Embryonic facial prominence (tissue), 1 donor: ENCODE data around the gene SMOC2.
"Not testable (repeated sequence)": the region's sequence is repeated elsewhere in the genome, so short reads cannot be mapped to it uniquely, and the experiment has no call there.

Source experiments
- DNase-seq: peaks from one replicate; pipeline ENCODE4 v3.0.0-alpha.2; 2016; ENCODE audit errors: extremely low spot score

SMOC2 gene

DNA sequence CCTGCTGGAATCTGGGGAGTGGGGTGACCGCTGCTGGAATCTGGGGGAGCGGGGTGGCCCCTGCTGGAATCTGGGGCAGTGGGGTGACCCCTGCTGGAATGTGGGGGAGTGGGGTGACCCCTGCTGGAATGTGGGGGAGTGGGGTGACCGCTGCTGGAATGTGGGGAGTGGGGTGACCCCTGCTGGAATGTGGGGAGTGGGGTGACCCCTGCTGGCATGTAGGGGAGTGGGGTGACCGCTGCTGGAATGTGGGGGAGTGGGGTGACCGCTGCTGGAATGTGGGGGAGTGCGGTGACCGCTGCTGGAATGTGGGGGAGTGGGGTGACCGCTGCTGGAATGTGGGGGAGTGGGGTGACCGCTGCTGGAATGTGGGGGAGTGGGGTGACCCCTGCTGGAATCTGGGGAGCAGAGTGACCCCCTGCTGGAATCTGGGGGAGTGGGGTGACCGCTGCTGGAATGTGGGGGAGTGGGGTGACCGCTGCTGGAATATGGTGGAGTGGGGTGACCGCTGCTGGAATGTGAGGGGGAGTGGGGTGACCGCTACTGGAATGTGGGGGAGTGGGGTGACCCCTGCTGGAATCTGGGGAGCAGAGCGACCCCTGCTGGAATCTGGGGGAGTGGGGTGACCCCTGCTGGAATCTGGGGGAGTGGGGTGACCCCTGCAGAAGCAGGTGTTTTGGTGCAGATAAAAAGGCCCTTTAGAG is 97.4 kb downstream of the SMOC2 start:
- DNase-seq: not testable (repeated sequence)

DNA sequence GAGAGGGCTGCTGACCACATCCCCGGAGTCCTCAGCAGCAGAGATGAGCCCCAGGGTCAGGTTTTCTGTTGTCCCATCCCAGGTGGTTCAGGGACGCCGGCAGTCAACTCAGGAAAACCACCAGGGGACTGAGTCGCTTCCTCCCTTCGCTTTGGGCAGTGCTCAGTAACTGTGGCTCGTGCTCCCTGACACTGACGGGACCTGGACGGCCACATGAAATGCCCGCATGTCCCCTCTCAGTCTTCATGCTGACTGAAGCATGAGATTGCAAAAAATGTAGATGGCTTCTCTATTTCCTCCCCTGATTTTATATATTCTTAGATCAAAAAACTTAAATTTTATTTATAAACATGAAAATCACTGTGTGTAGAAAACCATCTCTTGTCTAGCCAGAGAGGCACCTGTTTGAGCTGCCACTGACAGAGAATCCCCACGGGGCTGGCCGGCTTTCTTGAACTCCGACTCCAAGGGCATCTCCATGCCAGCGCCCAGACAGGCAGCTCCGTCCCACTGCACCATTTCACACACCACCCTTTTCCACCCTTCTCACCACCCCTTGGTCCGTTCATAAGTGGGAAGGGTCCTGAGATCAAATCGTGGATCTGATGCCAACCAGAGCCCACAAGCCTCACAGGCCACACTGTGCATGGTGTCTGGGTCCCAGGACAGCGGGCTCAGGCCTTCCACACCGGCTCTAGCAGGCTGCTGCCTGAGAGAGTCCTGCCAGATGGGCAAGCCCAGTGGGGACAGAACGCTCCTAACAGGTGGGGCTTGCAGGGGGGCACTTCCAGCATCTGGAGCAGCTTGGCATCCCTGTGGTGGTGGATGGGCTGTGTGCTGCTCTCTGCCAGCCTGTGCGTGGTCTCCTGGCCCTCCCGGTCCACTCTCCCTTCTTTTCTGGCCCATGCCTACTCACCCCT is 98.2 kb downstream of the SMOC2 start:
- no peak for DNase-seq

DNA sequence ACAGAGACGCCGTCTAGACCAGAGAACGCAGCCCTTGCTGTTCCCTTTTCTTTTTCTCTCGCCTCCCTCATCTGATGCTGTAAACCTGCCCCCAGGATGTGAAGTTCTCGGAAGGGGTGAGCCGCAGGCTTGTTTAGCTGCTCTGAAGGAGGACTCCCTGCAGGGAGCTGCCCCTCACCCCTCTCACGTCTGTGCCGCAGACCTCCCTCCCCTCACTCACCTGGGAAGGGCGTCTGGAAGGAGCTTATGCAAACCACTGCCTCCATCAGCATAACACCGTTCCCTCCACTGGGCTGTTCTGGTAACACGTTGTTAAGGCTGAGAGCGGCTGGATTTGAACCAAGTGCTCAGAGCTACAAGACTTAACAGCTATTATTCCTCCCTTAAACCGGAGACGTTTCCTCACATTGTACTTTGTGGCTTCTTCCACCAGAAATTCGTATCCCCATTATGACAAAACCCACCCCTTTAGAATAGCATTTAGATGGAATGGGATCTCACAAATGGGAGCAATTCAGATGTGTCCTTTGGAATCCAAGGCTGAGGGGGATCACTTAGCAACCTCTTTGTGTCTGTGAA is 99.8 kb downstream of the SMOC2 start:
- DNase-seq: no peak

DNA sequence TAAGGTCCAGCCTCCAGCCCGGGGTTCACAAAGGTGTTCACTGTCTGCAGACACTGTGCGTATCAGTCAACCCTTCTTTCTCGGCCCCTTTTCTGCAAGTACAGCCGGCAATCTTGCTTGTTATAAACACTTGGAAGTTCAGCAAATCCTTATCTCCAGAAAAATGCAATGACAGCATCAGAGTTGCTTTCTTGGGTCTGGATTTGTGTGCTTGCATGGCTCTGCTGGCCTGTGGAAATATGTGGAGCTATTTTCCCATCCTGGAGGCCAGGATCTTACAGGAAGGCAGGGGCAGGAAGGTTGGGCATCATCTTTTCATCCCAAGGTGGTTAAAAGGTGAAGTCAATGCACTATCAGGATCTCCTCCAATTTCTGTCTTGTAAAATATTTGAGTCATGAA is 100.3 kb downstream of the SMOC2 start:
- no peak for DNase-seq

DNA sequence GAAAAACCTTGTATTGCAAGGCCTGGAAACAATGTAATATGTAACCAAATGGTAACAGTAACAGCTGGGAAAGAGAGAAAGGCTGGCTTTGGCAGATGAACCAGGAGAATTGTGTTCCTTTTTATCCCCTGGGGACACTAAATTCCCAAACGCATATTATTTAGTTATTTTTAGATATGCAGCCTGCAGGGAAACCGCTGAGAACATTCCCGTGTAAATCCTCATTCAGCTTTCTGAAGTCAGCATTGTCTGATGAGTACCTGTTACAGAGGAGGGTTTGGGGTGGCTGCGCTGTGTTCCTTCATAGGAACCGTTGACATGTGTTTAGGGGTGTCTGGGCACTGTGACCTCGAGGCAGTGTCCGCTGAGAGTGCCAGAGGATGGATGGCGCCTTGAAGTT is 101.3 kb downstream of the SMOC2 start:
- no peak for DNase-seq

DNA sequence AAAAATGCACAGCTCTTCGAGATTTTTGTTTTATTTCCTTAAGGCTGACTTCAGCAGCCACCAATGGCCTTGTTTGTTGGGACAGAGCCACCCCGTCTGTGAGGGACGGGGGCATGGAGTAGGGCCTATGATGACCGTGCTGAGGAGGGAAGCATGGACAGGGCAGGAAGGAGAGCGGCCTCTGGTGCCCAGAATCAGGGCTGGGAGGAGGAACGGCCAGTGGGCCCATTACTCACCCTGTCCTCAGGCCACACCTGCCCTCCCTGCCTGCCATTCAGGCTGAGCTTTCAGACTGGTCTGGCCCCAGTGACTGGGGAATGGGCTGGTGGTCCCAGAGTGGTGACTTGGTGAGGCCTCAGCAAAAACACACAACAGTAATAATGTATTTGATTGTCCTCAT is 104.4 kb downstream of the SMOC2 start:
- no peak for DNase-seq

DNA sequence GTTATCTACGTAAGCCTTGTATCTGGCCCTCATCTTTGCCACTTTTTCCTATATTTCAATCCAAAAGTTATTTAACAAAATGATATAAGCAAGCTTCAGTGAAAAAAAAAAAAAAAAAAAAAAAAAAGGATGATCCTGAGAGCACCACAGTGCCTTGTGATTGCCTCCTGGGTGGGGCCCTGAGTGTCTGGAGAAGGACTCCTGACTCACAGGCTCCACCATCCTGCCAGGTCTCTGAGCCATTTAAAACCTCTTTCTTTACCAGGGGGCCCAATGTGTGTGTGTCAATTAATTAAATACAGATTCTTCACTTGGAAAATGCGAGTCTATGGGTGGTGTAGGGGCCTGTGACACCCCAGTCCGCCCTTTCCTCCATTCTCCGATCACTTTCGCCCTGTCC is 105.2 kb downstream of the SMOC2 start:
- DNase-seq: no peak

DNA sequence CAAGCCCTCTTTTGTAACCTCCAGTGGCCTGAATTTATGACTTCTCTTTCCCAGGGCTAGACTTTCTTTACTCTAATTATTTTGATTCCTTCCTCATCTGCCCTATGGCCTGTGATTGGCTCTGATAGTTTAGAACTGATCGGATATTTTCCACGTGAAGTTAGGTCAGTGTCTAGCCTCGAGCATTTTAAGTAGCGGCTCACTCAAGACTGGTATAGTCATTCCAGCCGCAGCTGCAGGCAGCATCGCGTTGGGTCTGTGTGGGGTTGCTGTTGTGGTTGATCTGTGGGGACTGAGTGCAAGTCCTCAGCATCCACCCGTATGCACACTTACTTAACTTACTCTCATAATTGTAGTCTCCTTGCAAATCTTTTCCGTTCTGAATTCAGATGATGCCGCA is 105.7 kb downstream of the SMOC2 start:
- DNase-seq: no peak

DNA sequence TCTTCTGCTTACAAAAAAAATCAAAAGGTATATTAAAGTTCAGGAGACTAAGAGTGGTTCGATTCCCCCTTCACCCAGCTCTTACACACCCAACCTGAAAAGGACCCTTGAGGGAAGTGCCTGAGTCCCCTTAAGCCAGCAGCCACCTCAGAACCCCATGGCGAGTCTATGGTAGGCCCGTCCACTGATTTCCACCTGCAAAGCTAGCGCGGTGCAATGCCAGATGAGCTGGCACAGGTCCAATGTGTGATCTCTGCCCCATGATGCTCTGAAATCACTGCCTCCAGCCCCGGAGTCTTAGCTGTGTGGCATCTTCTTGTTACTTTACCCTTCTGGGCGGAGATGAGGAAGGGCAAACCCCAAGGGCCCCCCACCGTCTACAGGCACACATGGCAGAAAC is 109.3 kb downstream of the SMOC2 start:
- no peak for DNase-seq

DNA sequence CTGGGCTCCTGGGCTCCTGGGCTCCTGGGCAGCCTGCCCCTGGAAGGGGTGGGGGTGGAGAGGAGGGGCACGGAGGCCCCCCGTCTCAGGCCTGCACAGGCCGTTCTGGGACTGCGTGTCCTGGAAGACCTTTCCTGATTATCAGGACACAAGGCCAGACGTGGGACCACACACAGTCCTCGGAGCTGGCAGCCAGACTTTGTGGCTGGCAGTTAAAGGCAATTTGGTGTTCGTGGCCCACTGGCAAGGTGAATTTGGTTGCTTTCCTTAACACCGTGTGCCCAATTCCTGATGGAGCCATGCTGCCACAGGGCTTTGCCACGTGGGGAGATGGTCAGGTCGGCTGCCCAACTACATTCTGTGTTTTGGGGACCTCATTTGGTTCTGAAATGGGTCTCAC is 113.5 kb downstream of the SMOC2 start:
- no peak for DNase-seq

DNA sequence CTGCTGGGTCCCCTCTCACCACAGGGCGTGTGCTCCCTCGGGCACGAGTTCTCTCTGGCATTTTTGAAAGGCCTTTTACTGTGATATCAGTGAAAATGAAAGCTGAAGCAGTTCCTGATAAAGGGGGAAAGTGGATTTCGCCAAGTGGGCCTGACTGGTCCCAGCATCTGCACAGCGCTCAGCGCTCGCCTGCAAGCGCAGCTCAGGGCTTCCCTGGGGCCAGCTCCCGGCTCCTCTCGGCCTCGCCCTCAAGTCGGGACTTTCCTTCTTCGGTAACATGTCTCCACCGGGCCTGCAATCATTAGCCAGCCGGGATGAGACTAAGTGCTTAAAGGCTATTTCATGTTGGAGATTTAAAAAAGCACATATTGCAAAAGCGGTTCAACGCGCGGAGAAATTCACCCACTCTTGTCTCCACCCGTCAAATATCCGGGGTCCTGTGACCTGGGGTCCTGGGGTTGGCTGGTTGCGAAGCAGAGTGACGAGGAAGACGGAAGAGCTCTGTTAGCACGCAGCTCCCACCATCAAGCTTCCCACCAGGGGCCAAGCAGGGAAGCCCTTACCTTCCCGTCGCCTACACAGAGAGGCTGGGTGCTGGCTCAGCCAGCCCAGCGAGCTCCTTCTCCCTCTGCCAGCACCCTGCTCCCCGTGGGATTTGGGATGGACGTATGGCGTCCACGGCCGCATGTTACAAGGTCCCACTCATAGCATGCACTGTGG is 114.1 kb downstream of the SMOC2 start:
- DNase-seq: no peak

DNA sequence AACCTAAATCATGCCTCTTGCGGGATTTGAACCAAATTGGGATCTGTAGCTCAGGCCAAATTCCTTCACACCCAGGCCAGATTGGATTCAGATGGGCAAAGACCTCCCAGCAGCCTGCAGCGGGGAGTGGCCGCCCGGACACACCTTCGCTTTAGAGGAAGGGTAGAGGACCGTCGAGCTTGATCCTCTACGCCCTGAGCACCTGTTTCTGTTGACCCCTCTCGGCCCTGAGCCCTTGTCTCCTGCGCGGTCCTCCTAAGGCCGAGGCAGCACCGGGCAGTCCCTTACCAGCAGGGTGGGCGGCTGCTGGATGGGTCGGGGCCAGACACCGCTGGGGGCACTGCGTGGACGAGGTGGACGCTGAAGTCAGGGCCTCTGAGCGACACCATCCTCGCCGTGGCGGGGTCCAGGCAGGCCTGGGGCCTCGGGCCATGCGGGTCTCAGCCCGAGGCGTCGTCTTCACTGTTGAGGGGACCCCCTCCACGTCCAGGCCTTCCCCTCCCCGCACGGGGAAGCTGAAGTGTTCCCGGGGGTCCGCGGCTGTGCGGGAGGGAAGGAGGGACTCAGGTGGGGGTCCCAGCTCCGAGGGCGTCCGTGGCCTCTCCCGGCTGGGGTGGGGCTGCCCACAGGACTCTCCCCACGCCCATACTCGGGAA is 114.8 kb downstream of the SMOC2 start:
- no peak for DNase-seq

DNA sequence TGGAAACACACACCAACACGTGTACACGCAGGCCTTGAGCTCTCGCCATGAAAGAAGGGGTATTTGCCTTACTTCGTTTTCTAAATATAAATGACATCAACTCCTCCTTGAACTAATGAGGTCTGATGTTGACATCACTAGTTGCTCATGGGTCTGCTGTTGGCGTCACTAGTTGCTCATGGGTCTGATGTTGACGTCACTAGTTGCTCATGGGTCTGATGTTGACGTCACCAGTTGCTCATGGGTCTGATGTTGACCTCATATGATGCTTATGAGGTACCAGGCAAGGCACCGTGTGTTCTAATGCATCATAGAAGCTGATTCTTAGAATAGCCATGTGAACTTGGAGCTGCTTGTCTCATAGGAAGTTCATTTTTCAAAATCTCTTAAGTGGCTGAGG is 116.5 kb downstream of the SMOC2 start:
- no peak for DNase-seq

DNA sequence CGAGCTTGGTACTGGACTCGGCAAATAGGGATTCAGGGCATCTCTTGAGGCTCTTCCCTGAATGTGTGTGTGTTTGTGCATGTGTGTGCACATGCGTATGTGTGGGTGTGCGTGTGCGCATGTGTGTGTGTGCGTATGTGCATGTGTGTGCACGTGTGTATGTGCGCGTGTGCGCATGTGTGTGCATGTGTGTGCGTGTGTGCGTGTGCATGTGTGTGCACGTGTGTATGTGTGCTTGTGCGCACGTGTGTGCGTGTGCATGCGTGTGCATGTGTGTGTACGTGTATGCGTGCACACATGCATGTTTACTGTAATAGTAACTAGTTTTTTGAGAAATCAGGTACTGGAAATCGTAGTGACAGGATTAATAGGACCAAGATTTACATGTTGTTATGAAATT is 117.7 kb downstream of the SMOC2 start:
- DNase-seq: no peak

DNA sequence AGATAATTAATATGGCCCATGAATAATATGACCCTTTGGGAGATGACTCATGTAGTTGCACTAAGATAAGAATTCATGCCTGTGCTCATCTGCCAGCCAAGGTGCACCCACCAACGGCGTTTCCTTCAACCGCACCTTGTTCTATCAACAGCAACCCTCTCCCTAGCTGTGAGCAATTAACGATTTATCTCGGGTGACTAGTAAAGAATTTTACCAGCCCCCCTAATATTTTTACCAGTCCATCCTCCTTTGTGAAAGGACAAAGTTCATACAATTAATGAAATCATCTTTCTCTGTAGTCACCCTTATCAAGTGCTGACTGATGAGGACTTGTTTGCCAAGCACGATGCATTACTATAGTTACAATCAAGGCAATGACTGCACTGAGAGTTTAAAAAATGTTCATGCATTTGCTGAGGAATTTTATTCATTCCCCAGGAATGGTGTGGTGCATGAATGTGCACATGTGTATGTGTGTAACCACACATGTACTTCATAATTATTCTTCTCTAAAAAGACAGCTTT is 118.7 kb downstream of the SMOC2 start:
- no peak for DNase-seq

DNA sequence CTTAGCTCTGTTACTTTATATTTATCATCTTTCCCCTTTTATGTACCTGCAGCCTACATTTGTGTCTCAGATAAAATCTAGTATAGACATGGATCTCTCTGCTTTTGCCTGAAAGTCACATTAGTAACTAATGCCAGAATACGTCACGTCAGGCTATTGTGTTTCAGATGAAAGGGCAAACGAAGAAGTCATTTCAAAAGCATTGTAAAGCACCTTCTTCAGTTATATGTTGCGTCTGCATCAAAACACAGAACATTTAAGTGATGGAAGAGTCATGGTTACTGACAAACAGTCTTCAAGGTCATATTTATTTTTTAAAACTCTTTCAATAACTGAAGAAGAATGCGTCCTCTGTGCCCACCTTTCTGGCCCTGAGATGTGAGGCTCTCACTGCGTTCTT is 119.1 kb downstream of the SMOC2 start:
- DNase-seq: no peak

DNA sequence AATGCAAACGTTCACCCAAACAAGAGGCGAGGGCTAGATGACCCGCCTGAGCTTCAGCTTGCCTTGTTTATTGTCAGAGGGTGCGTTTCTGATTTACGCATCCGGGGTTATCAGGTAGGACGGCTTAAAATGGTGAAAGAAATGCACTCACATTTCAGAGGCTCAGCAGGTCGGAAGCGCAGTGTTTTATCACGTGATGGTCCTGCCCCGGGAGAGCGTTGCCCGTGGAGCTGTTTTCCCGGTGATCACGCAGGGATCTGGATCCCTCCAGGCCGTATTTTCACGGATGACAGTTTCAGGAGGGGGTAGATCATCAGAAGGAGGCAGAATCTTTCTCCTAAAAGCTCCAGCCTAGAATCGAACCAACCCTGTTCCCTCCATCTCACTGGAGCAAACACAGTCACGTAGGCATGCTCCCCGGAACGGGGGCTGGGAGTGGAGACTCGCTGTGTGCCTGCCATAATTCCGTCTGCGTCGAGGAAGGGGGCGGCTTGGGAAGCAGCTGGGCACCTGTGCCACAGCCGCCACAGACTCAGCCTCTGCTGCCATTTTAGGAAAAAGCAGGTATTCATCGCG is 121.7 kb downstream of the SMOC2 start:
- no peak for DNase-seq

DNA sequence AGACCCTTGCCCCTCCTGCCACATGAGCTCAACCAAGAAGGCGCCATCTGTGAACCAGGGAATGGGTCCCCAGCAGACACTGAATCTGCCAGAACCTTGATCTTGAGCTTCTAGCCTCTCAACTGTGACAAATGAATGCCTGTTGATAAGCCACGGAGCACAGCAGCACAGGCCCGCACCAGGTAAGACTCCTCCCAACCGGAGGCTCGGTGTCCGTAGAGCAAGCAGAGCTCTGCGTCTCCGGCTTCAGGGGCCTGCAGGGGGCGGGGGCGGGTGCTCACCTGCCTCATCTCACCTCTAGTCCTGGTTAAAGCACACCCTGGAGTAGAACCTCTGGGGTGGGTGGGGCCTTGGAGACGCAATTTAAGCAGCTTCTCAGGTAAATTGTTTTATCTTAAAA is 122.7 kb downstream of the SMOC2 start:
- no peak for DNase-seq

DNA sequence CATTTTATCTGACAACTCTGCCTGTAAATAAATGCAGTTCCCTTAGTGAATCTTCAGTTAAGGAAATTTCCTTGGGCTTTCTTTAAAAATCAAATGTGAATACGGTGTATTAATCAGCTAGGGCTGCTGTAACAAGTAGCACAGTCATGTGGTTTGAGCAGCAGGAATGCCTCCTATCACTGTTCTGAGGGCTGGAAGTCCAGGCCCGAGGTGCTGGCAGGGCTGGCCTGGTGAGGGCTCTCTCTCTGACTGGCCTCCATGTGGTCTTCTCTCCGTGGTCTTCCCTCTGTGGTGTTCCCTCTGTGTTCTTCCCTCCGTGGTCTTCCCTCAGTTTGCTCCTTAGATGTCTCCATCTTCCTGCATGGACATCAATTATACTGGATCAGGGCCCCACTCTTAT is 124.1 kb downstream of the SMOC2 start:
- DNase-seq: no peak

DNA sequence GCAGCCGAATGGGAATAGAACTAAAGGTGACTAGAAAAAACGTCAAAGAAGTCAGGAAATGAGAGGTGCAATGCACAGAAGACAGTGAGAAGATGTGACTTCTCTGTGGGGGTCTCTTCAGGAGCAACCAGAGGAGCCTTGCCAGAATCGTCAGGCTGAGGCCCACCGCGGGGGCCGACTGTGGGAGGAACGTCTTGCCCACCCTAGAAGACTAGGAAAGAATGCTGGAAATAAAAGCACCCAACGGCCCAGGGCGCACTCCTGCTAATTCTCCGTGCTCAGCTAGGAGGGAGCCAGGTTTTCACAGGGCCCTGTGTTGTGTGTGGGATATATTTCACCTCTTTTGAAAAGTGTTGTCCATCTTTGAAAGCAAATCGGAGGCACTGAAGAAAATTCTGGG is 129.2 kb downstream of the SMOC2 start:
- no peak for DNase-seq

DNA sequence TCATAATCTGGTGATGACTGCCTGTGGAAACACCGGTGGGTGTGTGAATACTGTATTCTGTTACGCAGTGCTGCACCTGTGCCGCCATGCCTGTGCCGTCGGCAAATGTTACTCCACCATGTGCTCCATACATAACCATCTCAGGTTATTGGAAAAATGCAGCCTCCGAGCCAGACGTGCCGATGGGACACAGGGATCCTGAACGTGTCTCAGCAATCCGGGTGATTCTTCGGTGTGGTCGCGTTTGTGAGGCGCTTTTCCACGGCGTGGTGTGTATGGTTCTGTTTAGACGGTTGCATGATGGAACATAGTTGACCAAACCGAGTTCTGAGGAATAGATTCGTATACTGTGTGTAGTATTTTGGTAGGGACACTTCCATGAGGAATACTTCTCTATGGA is 130.3 kb downstream of the SMOC2 start:
- DNase-seq: no peak
